Right ventricle myocardium inferior (tissue), 1 donor: Measurements from ENCODE around the gene ZNF552. TPM values are rescaled to one million over a fixed set of nuclear protein-coding genes. Genes with fewer than 3 reads are reported as not detected.
"Not testable (repeated sequence)": the region's sequence is repeated elsewhere in the genome, so short reads cannot be mapped to it uniquely, and the experiment has no call there.

Experiments used
- ATAC-seq: fragments of 200-7000 bp; cut with Tn5 transposase; one replicate; pipeline ENCODE4 v1.9.1; 2020; ENCODE audit warnings: mild to moderate bottlenecking, moderate library complexity
- DNase-seq: peaks from one replicate; pipeline ENCODE4 v3.0.0; 2021; ENCODE audit errors: missing footprints
- intact Hi-C: fragments of 100-400 bp; cut with DNase I; formaldehyde crosslinking; loops from one replicate; pipeline ENCODE4 v1.11.0; 2022
- long read RNA-seq: library from polyadenylated mRNA; unstranded; transcript quantifications from one replicate; pipeline ENCODE4 v2.0.0, GENCODE V29; 2021
- total RNA-seq: library from RNA; stranded (reverse); fragmentation: NEBNext Ultra II Directional; extraction: Animal tissue kit (Norgen Biotek cat#: 25700); gene quantifications from one replicate; pipeline ENCODE4 v1.2.1, GENCODE V29; 2021
- donor health status: DM: no; HTN: yes; CAD: no; lungs with severe emphysema.

The ZNF552 gene
- total RNA-seq: 4.7 TPM
- long read RNA-seq, partial matches to known transcripts: 0 of 2 reads
- long read RNA-seq, other reads (novel, unspliced or antisense): 0 of 2 reads

DNA sequence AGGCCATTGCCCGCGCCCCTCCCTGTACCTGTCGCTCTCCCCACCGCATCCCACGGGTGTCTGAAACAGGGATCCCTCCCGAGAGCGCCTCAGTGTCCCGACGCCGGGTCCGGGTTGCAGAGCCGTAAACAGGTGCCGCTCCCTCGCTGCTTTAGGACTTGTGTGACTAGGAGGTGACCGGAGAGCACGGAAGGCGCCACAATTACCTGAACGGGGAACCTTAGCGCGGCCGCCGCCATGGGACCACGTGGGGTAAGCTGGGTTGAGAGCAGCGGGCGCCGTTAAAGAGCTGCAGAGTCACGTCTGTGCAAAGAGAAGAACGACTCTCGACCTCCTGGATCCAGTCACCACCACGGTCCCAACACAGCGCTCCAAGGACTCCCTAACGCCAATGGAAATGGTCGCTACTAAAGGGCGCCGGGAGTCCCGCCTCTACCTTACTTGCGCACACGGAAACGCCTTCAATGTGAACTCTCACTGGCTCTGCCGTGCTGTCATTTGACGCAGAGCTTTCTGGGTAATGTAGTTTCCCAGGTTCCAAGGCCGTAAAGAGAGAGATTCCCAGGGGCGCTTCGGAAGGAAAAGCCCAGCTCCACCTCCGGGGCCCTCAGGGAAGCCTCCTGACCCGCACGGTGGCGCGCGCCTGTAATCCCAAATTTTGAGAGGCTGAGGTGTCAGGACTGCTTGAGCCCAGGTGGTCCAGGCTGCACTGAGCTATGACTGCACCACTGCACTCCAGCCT is at the start of gene ZNF552:
Gene ZNF552, minus strand, starts transcription at position 409 of the 742 bp plus-strand sequence. Its CDS starts 170 bp downstream, at position 239.
- ATAC-seq: peak; percentile 95
- intact Hi-C loops: loop anchor here (5.0 kb wide), 1 partner anchor 47 kb away; the partner anchor contains the start of gene ZNF586
- peak; percentile 91 for DNase-seq

DNA sequence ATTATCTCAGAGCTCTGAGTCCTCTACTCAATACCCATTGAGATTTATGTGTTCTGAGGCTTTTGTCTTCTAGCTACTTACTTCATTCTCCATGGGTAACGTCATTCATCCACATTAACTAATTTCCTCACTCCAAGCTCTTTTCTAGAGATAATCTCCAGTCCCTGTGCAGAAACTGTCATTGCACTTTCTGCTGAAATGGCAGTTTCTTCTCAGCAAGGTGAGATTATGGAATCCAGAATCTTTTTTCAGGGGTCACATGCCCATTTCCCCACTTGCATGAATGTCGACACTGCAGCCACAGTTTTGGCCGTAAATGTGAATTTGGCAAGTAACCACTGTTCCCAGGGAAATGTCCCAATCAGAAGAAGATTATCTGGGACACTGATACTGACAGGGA is 47.6 kb upstream of the ZNF552 start:
- intact Hi-C loops, ATAC-seq, DNase-seq: not testable (repeated sequence)

DNA sequence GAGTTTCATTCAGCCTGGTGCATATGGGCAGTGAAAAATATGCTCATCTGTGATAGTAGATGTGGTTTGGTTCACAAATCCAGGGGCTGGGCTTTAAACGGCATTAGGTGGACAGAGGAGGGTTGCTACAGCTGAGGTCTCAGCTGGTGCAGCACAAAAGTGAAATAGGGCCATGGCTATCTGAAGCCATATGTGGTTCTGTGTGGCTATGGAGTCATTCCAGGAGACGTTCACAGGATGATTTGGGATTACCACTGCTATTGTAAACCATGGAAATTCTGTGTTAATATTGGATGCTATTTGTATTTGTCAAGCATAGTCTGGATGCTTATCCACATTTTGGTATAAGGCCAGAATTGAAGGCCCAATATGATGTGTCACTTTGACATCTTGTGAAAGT is 39.4 kb upstream of the ZNF552 start:
- DNase-seq, ATAC-seq, intact Hi-C loops: not testable (repeated sequence)

DNA sequence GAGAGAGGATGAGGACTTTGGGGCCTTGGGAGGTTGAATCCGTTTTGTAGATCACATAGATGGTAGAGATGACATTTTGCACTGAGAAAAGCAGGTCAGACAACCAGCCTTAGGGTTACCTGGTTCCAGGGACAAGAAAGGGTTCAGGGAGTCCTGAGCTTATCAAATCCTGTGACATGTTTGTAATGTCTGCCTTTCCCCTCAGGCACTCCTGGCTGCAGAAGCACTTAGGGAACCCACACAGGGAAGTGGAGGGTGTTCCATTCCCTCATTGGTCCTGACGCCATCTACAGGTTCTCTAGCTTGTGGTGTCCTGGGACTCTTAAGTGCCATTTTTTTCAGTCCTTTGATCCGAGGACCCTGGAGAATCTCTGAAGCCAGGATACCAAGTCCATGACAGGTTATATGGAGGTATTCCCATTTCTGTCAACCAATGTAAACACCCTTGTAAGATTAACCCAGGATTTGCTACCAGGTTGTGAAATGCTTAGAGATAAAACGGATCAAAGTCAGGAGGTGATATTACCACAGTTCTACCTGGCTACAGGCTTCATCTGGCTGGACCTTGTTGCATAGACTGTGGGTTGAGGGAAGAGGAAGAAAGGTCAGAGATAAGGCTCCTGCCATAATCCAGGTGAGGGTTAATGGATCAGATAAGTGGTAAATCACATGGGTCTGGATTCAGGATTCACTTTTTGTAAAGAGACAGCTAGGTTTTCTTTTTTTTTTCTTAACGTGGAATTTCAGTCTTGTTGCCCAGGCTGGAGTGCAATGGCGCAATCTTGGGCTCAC is 37.3 kb upstream of the ZNF552 start:
- ATAC-seq, intact Hi-C loops, DNase-seq: not testable (repeated sequence)

DNA sequence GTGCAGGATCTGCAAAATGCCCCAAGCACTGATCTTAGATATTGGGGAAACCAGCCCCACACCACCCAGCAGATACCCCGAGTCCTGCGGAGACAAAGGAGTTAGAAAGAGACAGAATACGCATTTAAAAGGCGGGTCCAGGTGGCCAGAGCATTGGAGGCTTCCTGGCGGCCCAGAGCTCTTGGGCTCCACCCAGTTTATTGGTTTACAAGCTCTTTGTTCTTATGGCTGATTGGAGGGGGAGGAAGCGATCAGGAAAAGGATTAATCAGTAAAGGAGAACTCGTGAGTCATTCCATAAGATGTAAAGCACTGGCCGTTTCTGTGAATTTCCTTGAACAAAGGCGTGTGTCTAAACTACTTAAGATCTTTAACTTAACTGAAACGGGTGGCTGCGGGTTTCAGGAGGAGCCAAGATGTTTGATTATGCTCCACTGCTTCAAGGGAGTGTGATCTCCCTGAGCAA is 35.9 kb upstream of the ZNF552 start:
- DNase-seq: no peak
- ATAC-seq: no peak
- intact Hi-C loops: no loop called here

DNA sequence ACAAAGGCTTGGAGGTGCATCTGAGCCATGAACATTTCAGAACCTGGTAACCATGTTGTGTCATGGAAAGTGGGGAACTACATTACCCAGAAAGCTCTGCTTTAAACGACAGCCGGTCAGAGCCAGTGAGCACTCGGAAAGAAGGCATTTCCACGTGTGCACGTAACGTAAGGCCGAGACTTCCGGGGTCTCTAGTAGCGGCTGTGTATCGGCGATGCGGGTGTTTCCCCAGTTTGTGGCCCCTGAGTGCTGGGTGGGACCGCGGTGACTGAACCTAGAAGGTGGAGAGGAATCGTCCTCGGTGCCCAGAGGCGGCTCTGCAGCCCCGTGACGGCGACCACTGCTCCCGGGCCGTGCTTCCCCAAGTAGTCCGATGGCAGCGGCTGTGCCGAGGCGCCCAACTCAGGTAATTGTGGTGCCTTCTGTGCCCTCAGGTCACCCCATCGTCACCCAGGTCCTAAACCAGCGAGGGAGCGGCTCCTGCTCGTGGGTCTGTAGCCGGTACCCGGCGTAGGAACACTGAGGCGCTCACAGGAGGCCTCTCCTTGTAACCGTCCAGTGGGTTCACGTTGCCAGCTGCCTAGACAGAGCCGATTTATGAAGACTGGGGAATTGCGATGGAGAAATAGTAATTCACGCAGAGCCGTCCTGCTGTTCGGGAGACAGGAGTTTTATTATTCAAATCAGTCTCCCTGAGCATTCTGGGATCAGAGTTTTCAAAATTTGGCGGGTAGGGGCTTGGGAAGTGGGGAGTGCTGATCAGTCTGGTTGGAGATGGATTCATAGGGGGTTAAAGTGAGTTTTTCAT is 35.2 kb upstream of the ZNF552 start, which contains the start of gene ZNF587:
Gene ZNF587, plus strand, starts transcription at position 194 of the 808 bp plus-strand sequence. Its CDS starts 180 bp downstream, at position 374.
- intact Hi-C loops: not testable (repeated sequence)
- DNase-seq (peak; percentile 81), ATAC-seq (peak; percentile 95)

DNA sequence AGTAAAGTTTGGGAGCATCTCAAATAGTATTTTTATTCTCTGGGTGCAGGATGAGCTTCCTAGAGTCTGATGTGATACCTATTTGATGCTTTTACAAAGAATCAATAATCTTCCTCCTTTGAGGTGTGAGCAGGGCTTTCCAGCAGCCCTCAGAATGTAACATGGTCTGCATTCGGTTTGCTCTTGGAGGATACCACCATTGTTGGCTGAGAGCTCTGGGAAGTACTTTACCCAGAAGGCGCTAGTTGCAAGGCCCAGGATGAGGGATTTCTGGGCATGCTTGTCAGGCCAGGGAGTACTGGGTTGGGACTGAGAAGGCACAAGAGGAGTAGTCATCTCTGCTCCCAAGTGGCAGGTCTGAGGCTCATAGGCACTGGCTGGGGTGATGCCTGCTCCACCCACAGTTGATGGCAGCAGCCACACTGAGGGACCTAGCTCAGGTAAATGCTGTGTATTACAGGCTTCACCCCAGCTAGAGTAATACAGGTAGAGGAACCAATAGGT is 34.5 kb upstream of the ZNF552 start:
- intact Hi-C loops, DNase-seq: not testable (repeated sequence)
- ATAC-seq: peak; percentile 32

DNA sequence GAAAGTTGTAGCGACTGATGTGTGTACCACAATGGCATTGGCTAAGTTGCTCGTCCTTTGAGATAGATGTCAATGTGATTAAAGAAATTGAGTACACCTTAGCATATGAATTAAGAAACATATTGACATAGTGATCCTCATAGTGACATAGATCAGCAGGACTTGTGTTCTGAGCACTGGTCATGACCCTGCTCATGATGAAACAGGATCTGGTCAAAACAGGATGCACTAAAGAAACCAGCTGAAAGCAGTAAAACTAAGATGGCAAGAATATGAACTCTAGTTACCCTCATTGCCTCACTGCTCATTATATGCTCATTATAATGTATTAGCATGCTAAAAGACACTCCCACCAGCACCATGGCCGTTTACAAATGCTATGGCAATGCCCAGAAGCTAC is 32.5 kb upstream of the ZNF552 start:
- DNase-seq, intact Hi-C loops, ATAC-seq: not testable (repeated sequence)

DNA sequence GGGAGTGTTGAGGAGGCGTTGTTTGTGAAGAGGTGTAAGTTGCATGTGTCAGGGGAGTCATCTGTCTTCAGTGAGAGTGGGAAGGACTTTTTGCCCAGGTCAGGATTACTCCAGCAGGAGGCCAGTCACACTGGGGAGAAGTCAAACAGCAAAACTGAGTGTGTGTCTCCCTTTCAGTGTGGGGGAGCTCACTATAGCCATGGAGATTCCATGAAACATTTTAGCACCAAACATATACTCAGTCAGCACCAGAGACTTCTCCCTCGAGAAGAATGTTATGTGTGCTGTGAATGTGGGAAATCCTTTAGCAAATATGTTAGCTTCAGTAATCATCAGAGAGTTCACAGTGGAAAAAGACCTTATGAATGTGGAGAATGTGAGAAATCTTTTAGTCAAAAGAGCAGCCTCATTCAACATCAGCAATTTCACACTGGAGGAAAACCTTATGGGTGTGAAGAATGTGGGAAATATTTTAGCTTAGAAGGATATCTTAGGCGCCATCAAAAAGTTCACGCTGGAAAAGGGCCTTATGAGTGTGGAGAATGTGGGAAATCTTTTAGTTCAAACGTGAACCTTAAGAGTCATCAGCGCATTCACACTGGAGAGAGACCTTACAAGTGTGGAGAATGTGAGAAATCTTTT is 26.5 kb upstream of the ZNF552 start:
- ATAC-seq (no peak), DNase-seq (no peak)
- intact Hi-C loops: no loop called here

DNA sequence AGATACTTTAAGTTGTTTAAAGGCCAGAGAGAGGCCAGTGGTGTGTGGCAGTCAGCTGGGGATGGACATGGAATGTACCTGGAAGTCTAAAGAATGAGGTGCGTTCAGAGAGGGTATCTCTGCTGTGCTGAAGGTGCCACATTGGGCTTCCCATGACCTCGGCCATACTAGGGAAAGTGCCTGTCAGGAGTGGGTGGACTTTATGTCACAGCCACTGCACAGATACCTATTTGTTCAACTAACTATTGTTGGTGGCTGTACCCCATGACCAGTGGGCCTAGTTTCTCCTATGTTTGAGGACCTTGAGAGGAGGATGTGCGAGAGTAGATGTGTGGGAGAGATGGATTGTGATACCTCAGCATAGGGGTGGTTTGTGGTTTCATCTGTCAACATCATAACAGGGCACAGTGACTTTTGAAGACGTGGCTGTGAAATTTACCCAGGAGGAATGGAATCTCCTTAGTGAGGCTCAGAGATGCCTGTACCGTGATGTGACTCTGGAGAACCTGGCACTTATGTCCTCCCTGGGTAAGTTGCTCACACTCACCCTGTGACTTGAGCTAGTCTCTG is 24.0 kb upstream of the ZNF552 start:
- ATAC-seq, DNase-seq, intact Hi-C loops: not testable (repeated sequence)

DNA sequence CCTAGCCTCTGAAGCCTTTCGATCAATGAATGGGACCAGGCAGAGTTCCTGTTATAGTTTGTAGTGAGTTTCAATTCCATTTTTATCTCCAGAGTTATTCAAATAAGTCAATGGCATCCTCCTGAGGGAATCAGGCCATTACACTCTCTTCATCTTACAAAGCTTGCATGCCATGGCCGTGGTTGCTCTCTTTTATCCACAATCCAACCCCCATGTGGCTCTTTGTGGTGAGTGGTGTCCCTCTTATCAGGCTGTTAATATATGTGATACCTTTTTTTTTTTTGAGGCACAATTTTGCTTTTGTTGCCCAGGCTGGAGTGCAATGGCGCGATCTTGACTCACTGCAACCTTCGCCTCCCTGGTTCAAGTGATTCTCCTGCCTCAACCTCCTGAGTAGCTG is 22.3 kb upstream of the ZNF552 start:
- ATAC-seq, DNase-seq, intact Hi-C loops: not testable (repeated sequence)

DNA sequence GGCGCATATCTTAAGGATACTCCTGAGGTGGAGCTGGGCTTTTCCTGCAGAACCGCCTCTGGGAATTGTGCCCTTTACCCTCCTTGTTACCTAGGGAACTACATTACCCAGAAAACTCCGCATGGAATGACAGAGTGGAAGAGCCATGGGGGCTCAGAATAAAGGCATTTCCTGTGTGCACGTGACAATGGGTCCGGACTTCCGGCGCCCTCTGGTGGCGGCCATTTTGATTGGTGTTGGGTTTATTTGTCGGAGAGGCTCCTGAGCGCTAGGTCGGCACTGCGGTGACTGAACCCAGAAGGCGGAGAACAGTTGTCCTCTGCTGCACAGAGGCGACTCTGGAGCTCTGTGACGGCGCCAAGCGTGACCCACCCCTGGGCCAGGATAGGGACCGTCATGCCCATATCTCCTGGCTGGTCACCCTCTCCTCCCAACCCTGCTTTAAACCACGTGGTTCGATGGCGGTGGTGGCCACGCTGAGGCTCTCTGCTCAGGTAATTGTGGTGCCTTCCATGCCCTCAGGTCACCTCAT is 15.4 kb upstream of the ZNF552 start, which contains the start of gene ZNF587B:
Gene ZNF587B, plus strand, starts transcription at position 229 of the 532 bp plus-strand sequence. Its CDS starts 230 bp downstream, at position 459.
- ATAC-seq: peak; percentile 90
- intact Hi-C loops: no loop called here
- DNase-seq: peak; percentile 85

DNA sequence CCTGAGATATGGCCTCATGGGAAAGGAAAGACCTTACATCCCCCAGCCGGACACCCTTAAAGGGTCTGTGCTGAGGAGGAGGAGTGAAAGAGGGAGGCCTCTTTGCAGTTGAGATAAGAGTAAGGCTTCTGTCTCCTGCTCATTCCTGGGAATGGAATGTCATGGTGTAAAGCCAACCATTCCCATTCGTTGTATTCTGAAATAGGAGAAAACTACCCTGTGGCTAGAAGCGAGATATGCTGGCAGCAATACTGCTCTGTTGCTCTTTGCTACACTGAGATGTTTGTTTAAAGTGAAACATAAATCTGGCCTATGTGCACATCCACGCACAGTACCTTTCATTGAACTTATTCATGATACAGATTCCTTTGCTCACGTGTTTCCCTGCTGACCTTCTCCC is 14.6 kb upstream of the ZNF552 start:
- ATAC-seq (peak; percentile 40), DNase-seq (no peak)
- intact Hi-C loops: no loop called here

DNA sequence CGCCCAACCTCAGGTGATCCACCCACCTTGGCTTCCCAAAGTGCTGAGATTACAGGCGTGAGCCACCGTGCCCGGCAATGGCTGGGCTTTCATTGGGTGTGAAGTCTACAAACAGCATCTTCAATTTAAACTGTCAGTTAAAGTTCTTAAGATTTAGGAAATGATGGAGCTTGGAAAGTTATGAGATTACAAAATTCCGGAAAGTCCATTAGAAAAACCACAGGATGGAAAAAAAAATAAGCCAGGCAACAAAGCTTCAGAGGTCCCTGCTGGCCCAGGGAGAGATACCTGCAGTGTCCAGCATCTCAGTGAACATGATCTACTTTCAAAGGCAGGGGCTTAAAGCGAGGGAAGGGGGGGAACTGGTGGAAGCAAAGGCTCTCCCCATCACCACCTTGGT is 10.8 kb upstream of the ZNF552 start:
- ATAC-seq: no peak
- no peak for DNase-seq
- intact Hi-C loops: no loop called here

DNA sequence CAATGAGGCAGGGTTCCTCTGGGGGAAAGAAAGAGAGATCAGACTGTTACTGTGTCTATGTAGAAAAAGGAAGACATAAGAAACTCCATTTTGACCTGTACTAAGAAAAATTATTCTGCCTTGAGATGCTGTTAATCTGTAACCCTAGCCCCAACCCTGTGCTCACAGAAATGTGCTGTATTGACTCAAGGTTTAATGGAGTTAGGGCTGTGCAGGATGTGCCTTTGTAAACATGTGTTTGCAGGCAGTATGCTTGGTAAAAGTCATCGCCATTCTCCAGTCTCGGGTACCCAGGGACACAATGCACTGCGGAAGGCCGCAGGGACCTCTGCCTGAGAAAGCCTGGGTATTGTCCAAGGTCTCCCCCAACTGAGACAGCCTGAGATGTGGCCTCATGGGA is 8.9 kb upstream of the ZNF552 start:
- intact Hi-C loops, ATAC-seq, DNase-seq: not testable (repeated sequence)

DNA sequence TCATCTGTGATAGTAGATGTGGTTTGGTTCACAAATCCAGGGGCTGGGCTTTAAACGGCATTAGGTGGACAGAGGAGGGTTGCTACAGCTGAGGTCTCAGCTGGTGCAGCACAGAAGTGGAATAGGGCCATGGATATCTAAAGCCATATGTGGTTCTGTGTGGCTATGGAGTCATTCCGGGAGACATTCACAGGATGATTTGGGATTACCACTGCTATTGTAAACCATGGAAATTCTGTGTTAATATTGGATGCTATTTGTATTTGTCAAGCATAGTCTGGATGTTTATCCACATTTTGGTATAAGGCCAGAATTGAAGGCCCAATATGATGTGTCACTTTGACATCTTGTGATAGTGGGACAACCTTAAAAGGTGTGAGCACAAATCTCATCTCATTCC is 8.4 kb upstream of the ZNF552 start:
- intact Hi-C loops, ATAC-seq, DNase-seq: not testable (repeated sequence)

DNA sequence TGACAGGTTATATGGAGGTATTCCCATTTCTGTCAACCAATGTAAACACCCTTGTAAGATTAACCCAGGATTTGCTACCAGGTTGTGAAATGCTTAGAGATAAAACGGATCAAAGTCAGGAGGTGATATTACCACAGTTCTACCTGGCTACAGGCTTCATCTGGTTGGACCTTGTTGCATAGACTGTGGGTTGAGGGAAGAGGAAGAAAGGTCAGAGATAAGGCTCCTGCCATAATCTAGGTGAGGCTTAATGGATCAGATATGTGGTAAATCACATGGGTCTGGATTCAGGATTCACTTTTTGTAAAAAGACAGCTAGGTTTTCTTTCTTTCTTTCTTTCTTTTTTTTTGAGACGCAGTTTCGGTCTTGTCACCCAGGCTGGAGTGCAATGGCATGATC is 6.8 kb upstream of the ZNF552 start:
- DNase-seq, intact Hi-C loops, ATAC-seq: not testable (repeated sequence)
